Epithelial cell of proximal tubule (primary cell): ENCODE data around the gene HS3ST3B1. TPM values are rescaled to one million over a fixed set of nuclear protein-coding genes. Genes with fewer than 3 reads are reported as not detected.

ENCODE experiments used
- DNase-seq: peaks from one replicate; pipeline ENCODE4 v3.0.0-alpha.2; 2011; ENCODE audit warnings: low read depth
- H3K4me3 ChIP-seq: 2 replicates; pipeline ENCODE4 v1.5.1; 2011; ENCODE audit warnings: low read depth, mild to moderate bottlenecking, low read length
- CTCF ChIP-seq: conservative IDR thresholded peaks from 2 replicates; pipeline ENCODE4 v1.5.1; 2012; ENCODE audit warnings: low read depth, mild to moderate bottlenecking, low read length
- total RNA-seq: library from RNA; depleted of rRNA; stranded (reverse); fragments of >200 nt; gene quantifications from 2 replicates; pipeline ENCODE4 v1.2.3, GENCODE V29; 2015

HS3ST3B1 gene
- total RNA-seq, 1 donor from 2014 or later = 2.1 TPM

GRCh38 chr17:14307560-14308024, 6.7 kb downstream of the HS3ST3B1 start:
- no peak overlapping the region for H3K4me3 ChIP-seq
- no peak for TF ChIP-seq CTCF
- no peak for DNase-seq

- H3K4me3 ChIP-seq = no peak overlapping the region
- TF ChIP-seq CTCF = no peak
- DNase-seq = no peak
Measured at GRCh38 chr17:14308636-14308964, 7.7 kb downstream of the HS3ST3B1 start.

- H3K4me3 ChIP-seq = peak overlapping the region; percentile 56
- TF ChIP-seq CTCF = no peak
- DNase-seq = no peak
Measured at GRCh38 chr17:14308965-14309879, 8.3 kb downstream of the HS3ST3B1 start.

- H3K4me3 ChIP-seq = peak overlapping the region; percentile 56
- DNase-seq = no peak
- no peak for TF ChIP-seq CTCF
Measured at GRCh38 chr17:14310101-14310500, 9.2 kb downstream of the HS3ST3B1 start.

GRCh38 chr17:14310605-14311004, 9.7 kb downstream of the HS3ST3B1 start:
- TF ChIP-seq CTCF = no peak
- no peak overlapping the region for H3K4me3 ChIP-seq
- DNase-seq = no peak

GRCh38 chr17:14311186-14311705, 10.4 kb downstream of the HS3ST3B1 start:
- H3K4me3 ChIP-seq = no peak overlapping the region
- TF ChIP-seq CTCF = no peak
- no peak for DNase-seq

- no peak for TF ChIP-seq CTCF
- DNase-seq = no peak
- H3K4me3 ChIP-seq = no peak overlapping the region
Measured at GRCh38 chr17:14311981-14312380, 11.1 kb downstream of the HS3ST3B1 start.
